HG03565 (cell line): ENCODE data around the gene CPNE5.

Experiments used
- ATAC-seq: cut with Tn5 transposase; IDR thresholded peaks from one replicate; pipeline ENCODE4 v1.9.1; 2021; ENCODE audit warnings: mild to moderate bottlenecking, moderate library complexity; ENCODE audit not compliant: unreplicated experiment

CPNE5 gene

GRCh38 chr6:36794713-36795065 is 44.6 kb downstream of the CPNE5 start:
- no peak for ATAC-seq

- ATAC-seq, result no peak
Measured at GRCh38 chr6:36793913-36794712, 45.1 kb downstream of the CPNE5 start.

- no peak for ATAC-seq
Measured at GRCh38 chr6:36793296-36793912, 45.8 kb downstream of the CPNE5 start.

GRCh38 chr6:36791521-36792135 is 47.6 kb downstream of the CPNE5 start:
- ATAC-seq, result no peak

GRCh38 chr6:36791085-36791484 is 48.2 kb downstream of the CPNE5 start:
- ATAC-seq, result no peak

- ATAC-seq, result no peak
Measured at GRCh38 chr6:36788768-36789167, 50.5 kb downstream of the CPNE5 start.

- no peak for ATAC-seq
Measured at GRCh38 chr6:36788186-36788585, 51.1 kb downstream of the CPNE5 start.

- no peak for ATAC-seq
Measured at GRCh38 chr6:36787210-36787609, 52.0 kb downstream of the CPNE5 start.

GRCh38 chr6:36786055-36786675 is 53.1 kb downstream of the CPNE5 start:
- no peak for ATAC-seq

- ATAC-seq, result no peak
Measured at GRCh38 chr6:36784376-36784636, 54.9 kb downstream of the CPNE5 start.

GRCh38 chr6:36783603-36784375 is 55.5 kb downstream of the CPNE5 start:
- ATAC-seq, result no peak

- peak; percentile 60 for ATAC-seq
Measured at GRCh38 chr6:36781669-36782068, 57.6 kb downstream of the CPNE5 start.

- ATAC-seq, result no peak
Measured at GRCh38 chr6:36780442-36781177, 58.6 kb downstream of the CPNE5 start.

GRCh38 chr6:36779227-36779626 is 60.0 kb downstream of the CPNE5 start:
- no peak for ATAC-seq

GRCh38 chr6:36777801-36778200 is 61.4 kb downstream of the CPNE5 start:
- ATAC-seq, result no peak

- ATAC-seq, result no peak
Measured at GRCh38 chr6:36776167-36776566, 63.1 kb downstream of the CPNE5 start.

GRCh38 chr6:36774331-36774730 is 64.9 kb downstream of the CPNE5 start:
- ATAC-seq, result no peak

GRCh38 chr6:36772397-36772796 is 66.8 kb downstream of the CPNE5 start:
- ATAC-seq, result no peak

- no peak for ATAC-seq
Measured at GRCh38 chr6:36771145-36771544, 68.1 kb downstream of the CPNE5 start.

- no peak for ATAC-seq
Measured at GRCh38 chr6:36769676-36770499, 69.4 kb downstream of the CPNE5 start.
